COLO829 (cell line): Measurements from ENCODE around the gene CHCHD6.

Source experiments
- DNase-seq: peaks from one replicate; pipeline ENCODE4 v3.0.0; 2012; ENCODE audit warnings: low spot score

The CHCHD6 gene

GRCh38 chr3:126865736-126866135 is 161.7 kb downstream of the CHCHD6 start:
- DNase-seq = no peak

DNA sequence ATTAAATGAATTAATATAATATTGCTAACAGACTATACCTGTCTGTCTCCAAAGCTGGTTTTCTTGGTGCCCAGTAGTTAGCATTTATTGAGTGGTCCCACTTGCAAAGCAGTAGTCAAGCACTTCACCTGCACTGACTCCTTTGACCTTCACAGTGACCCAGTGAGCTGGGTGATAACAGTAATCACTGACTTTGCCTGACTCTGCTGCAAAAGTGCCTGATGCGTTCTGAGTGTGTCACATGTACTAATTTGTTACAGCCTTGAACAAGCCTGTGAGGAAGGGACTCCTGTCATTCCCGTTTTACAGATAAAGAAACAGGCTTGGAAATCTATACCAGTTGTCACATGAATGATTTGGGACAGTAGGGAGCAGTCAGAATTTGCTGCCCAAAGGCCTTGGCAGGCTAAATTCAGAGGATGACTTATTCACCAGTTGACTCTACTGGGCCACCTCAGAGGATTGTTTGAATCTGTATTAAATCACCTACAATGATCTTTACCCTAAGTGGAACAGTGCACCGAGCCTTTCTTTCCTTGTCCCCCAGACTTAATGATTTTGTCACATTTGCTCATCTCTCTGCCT is 162.2 kb downstream of the CHCHD6 start:
- DNase-seq = no peak

GRCh38 chr3:126867190-126867862 is 163.3 kb downstream of the CHCHD6 start:
- DNase-seq = no peak

DNA sequence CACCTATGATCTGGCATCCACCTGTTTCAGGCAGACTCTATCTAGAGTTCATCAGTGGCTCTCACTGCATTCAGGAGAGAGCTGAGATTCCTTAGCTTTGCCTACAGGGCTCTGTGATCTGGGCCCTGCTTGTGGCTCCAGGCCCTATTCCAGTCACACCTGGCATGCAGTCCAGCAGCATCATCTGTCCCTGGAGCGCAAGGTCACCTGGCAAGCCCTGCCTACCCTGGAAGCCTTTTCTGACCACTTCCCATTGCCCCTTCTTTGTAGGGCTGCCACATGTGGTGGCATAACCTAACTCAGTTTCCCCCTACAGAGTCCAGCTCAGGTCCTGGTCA is 163.8 kb downstream of the CHCHD6 start:
- DNase-seq = no peak

DNA sequence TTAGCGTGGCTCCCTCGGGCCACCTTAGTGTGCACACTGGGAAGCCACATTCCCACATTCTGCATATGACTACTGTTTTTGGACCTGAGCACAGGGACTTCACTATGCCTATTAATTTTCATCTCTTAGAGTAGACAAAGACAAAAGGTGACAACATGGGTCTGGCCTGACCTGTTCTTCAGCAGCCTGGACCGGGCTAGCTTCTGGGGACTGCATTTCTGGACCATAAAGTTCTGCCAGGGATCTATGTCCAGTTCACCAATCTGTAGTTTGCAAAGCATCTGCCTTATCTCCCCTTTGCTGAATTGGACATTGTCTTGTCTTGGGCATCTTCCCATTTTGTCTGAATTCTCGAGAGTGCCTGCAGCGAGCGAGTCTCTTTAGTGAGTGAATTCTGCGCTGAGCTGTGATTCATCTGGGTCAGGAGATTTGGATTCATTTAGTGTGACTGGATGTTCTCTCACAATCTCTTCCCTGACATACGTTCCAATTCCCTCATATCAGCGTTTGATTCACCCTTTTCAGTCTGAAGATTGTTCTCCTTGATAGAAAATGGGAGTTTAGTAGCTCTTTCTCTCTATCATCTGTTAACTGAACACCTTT is 166.7 kb downstream of the CHCHD6 start:
- peak; percentile 30 for DNase-seq

- DNase-seq = no peak
These were observed 168.8 kb downstream of the CHCHD6 start for GRCh38 chr3:126872701-126873342.

DNA sequence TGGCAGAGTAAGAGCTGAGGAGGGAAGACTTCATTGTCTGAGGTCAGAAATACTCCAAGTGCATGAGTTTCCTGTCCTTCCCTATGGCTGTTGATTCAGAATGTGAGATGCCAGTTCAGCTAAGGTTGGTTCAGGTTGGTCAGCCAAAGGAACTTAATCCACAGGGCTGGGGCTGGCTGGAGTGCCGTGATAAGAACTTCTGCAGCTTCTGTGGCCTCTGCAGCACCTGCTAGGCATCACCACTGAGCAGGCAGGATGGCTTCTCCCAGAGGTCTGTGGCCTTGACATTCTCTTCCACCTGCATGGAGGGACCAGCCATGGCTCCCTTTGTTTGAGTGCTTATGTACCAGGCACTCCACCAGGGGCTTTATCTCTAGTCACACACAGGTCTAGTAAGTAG is 169.4 kb downstream of the CHCHD6 start:
- DNase-seq = no peak

DNA sequence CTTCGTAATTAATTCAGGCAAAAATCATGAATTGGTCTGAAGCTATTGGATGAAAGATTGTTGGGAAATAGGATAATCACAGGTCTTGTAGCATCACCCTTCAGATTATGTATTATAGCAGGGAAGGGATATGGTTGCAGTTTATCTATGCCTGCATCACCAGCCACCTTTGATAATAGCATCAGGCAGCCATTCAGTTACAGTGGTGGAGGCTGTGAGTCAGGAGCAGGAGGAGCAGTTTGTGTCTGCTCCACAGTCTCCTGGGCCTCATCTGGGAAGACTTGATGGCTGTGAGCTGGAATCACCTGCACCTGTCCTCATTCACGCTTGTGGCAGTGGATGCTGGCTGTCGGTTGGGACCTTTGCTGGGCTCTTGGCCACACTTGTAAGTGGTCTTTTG is 174.6 kb downstream of the CHCHD6 start:
- no peak for DNase-seq

- DNase-seq = no peak
These were observed 176.9 kb downstream of the CHCHD6 start for GRCh38 chr3:126880901-126881300.

GRCh38 chr3:126881861-126882260 is 177.8 kb downstream of the CHCHD6 start:
- no peak for DNase-seq

DNA sequence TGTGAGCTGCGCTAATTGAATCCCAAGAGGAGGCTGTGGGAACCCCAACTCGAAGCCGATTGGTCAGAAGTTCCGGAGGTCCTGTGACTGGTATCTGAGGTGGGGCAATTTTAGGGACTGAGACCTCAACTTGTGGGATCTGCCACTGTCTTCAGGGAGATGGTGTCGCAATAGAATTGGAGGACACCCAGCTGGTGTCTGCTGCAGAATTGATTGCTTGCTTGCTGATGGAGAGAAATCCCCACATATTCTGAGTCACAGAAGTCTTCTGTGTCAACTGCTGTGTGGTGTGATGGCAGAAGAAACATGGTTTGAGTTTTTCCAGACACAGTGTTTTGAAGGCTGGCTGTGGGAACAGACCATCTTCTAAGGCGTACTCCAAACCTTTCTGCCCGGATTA is 179.2 kb downstream of the CHCHD6 start:
- DNase-seq = no peak

- no peak for DNase-seq
These were observed 181.4 kb downstream of the CHCHD6 start for GRCh38 chr3:126885425-126885824.

DNA sequence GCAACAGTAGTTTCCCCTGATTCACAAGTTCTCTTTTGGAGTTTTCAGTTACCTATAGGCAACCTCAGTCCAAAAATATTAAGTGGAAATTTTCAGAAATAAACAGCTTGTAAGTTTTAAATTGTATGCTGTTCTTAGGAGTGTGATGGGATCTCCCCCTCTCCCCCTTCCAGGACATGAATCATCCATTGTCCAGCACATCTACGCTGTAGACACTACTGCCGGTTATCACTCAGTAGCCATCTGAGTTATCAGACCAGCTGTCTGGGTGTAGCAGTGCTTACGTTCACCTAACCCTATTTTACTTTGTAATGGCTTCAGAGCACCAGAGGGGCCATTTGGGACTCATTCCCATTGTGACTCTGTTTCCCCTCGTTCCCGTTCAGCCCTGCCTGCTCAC is 182.2 kb downstream of the CHCHD6 start:
- peak; percentile 41 for DNase-seq

DNA sequence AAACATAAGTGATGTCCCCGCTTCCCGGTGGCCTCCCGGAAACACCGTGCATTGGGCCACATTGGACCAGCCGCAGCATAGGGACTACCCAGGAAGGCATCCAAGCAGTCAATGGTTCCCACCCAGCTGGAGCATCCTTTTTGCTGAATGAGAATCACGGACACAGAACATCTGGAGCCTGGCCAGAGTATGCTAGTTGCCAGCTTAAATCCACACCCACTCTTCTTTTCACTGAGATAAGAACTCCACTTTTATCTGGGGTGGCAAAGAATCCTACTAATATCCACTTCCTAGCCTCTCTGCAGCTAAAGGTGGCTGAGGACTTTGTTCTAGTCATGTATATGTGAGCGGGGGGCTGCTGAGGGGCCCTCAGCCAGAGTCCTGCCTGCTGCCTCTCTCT is 183.6 kb downstream of the CHCHD6 start:
- no peak for DNase-seq

DNA sequence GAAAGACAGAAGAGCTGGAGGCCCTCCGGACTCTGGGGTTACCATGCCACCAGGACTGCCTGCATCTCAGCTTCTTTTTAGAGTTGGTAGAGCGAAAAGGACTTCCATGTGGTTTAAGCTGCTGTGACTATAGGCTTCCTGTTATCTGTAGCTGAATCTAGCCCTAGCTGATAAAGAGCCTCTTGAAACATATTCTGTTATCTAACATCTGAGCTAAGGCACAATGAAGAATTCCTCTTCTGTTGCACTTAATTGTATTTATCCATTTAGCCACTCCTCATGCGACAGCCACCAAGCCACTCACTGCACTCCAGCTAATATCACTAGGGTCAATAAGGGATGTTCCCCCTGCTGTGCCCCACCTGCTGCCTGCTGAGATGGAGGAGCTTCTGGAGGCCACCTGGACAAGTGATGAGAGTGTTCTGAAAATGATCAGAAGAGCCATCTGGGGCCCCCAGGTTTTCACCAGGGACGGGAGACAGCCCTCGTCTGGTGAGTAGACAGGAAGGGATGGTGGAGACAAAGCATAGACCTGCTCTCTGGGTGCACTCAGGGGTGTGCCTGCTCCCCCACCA is 184.2 kb downstream of the CHCHD6 start:
- no peak for DNase-seq

DNA sequence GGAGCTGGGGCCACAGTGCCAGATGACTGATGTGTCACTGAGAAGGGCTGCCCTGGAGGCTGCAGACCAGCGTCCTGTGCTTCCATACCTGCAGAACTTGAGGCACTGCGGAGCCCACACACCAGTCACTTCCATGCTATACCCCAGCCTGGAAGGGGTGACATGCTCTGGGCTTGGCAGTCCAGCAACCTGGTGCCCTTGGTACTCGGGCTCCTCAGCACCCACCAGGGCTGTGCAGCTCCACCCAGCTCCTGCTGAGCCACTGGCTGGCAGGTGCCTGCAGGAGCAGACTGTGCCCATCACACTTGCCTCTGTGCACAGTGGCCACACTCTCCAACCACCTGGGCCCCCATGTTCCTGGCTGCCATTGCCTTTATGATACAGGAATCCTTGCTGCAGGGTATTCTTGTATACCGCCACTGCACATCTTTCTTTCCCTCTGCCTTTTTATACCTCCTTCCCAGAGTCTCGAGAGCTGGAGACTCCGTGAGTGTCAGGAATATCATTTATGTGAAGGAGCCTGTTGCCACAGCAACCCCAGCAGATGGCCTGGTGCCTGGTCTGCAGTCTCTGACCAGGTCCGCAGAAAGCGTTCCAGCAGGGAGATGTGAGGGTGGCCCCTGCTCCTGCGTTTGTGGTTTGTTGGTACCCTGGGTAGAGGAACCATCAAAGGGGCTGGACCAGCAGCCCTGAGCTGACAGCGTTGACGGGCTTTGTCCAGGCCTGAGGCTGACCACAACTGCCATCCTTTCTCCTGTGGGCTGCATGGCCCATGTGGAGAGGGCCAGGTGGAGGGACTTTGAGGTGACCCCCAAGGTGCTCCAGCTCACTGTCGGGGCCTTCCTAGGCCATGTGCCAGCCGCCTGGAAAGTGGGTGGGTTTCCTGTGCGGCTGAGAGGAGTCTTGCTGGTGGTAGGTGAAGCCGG is 185.5 kb downstream of the CHCHD6 start:
- no peak for DNase-seq

DNA sequence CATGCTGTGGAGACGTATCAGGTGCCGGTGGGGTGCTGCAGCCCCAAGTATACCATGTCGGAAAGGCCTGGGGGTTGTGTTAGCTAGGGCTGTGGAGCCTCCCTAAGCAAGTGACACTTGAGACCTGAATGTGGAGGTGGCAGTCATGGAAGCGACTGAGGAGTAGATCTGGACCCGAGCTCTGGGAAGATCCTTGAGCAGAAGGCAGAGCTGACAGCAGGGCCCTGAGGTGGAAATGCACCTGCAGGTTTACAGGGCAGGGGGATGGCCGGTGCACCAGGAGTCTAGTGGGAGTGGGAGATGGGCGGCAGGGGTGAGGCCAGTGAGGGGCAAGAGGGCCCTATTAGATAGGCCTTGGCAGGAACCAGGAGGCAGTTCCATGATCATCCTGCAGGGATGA is 187.1 kb downstream of the CHCHD6 start:
- no peak for DNase-seq

- no peak for DNase-seq
These were observed 187.8 kb downstream of the CHCHD6 start for GRCh38 chr3:126891791-126892190.

GRCh38 chr3:126893651-126894050 is 189.6 kb downstream of the CHCHD6 start:
- no peak for DNase-seq

GRCh38 chr3:126894475-126894874 is 190.4 kb downstream of the CHCHD6 start:
- DNase-seq = no peak

- DNase-seq = peak; percentile 63
These were observed 191.4 kb downstream of the CHCHD6 start for GRCh38 chr3:126895178-126896066.
